Measurements from ENCODE around the gene PIK3R6.
"Not testable (repeated sequence)": the region's sequence is repeated elsewhere in the genome, so short reads cannot be mapped to it uniquely, and the experiment has no call there.

PIK3R6 gene

GRCh38 chr17:8821446-8822105, 45.9 kb downstream of the PIK3R6 start:
- no peak for DNase-seq

GRCh38 chr17:8820311-8821010, 47.0 kb downstream of the PIK3R6 start:
- no peak for DNase-seq

GRCh38 chr17:8818654-8819330, 48.7 kb downstream of the PIK3R6 start:
- no peak for DNase-seq

- no peak for DNase-seq
Measured at GRCh38 chr17:8818047-8818446, 49.4 kb downstream of the PIK3R6 start.

GRCh38 chr17:8806926-8807550, 60.4 kb downstream of the PIK3R6 start:
- DNase-seq = no peak

GRCh38 chr17:8806253-8806925, 61.1 kb downstream of the PIK3R6 start:
- DNase-seq = no peak

- not testable (repeated sequence) for DNase-seq
Measured at GRCh38 chr17:8805396-8805795, 62.1 kb downstream of the PIK3R6 start.

GRCh38 chr17:8803531-8804420, 63.7 kb downstream of the PIK3R6 start:
- no peak for DNase-seq

- DNase-seq = no peak
Measured at GRCh38 chr17:8801135-8801840, 66.2 kb downstream of the PIK3R6 start.

GRCh38 chr17:8800656-8801055, 66.8 kb downstream of the PIK3R6 start:
- no peak for DNase-seq

- DNase-seq = no peak
Measured at GRCh38 chr17:8799570-8800212, 67.8 kb downstream of the PIK3R6 start.

- DNase-seq = no peak
Measured at GRCh38 chr17:8798846-8799569, 68.5 kb downstream of the PIK3R6 start, which contains the start of gene MFSD6L. TSS of gene MFSD6L (minus strand) at chr17:8799365. CDS start at chr17:8799120, 245 bp downstream.

GRCh38 chr17:8798176-8798845, 69.2 kb downstream of the PIK3R6 start:
- no peak for DNase-seq

- DNase-seq = no peak
Measured at GRCh38 chr17:8797621-8798175, 69.8 kb downstream of the PIK3R6 start.

- DNase-seq = no peak
Measured at GRCh38 chr17:8794636-8795035, 72.8 kb downstream of the PIK3R6 start.

GRCh38 chr17:8793649-8794048, 73.8 kb downstream of the PIK3R6 start:
- no peak for DNase-seq

- no peak for DNase-seq
Measured at GRCh38 chr17:8792646-8793045, 74.8 kb downstream of the PIK3R6 start.

GRCh38 chr17:8791910-8792270, 75.6 kb downstream of the PIK3R6 start:
- DNase-seq = no peak

Measured in NCI-H187 (cell line).